DND-41 (cell line): ENCODE results near the gene CPA2.

ENCODE experiments used
- EZH2 ChIP-seq: IDR thresholded peaks from 3 replicates; pipeline ENCODE4 v1.6.1; 2012; ENCODE audit warnings: borderline replicate concordance, low read depth, mild to moderate bottlenecking, moderate library complexity, low read length, inconsistent platforms; ENCODE audit not compliant: severe bottlenecking
- TF ChIP-seq, protein P1 (sequence below): IDR thresholded peaks from 2 replicates; pipeline ENCODE4 v1.5.1; 2012; ENCODE audit warnings: borderline replicate concordance, low read length, moderate library complexity, mild to moderate bottlenecking; ENCODE audit not compliant: poor library complexity, severe bottlenecking; ENCODE audit errors: extremely low read depth

- TF ChIP-seq, protein P1, sequence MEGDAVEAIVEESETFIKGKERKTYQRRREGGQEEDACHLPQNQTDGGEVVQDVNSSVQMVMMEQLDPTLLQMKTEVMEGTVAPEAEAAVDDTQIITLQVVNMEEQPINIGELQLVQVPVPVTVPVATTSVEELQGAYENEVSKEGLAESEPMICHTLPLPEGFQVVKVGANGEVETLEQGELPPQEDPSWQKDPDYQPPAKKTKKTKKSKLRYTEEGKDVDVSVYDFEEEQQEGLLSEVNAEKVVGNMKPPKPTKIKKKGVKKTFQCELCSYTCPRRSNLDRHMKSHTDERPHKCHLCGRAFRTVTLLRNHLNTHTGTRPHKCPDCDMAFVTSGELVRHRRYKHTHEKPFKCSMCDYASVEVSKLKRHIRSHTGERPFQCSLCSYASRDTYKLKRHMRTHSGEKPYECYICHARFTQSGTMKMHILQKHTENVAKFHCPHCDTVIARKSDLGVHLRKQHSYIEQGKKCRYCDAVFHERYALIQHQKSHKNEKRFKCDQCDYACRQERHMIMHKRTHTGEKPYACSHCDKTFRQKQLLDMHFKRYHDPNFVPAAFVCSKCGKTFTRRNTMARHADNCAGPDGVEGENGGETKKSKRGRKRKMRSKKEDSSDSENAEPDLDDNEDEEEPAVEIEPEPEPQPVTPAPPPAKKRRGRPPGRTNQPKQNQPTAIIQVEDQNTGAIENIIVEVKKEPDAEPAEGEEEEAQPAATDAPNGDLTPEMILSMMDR, result no peak
- TF ChIP-seq EZH2, result no peak
Observed at GRCh38 chr7:130279286-130279685, 12.6 kb downstream of the CPA2 start.
